Ammon's horn (tissue), 1 donor: ENCODE data around the gene SPATC1L.
"Not testable (repeated sequence)": the region's sequence is repeated elsewhere in the genome, so short reads cannot be mapped to it uniquely, and the experiment has no call there.

Experiments
- DNase-seq: peaks from one replicate; pipeline ENCODE4 v3.0.0-alpha.2; 2016; ENCODE audit warnings: low spot score

The SPATC1L gene

DNA sequence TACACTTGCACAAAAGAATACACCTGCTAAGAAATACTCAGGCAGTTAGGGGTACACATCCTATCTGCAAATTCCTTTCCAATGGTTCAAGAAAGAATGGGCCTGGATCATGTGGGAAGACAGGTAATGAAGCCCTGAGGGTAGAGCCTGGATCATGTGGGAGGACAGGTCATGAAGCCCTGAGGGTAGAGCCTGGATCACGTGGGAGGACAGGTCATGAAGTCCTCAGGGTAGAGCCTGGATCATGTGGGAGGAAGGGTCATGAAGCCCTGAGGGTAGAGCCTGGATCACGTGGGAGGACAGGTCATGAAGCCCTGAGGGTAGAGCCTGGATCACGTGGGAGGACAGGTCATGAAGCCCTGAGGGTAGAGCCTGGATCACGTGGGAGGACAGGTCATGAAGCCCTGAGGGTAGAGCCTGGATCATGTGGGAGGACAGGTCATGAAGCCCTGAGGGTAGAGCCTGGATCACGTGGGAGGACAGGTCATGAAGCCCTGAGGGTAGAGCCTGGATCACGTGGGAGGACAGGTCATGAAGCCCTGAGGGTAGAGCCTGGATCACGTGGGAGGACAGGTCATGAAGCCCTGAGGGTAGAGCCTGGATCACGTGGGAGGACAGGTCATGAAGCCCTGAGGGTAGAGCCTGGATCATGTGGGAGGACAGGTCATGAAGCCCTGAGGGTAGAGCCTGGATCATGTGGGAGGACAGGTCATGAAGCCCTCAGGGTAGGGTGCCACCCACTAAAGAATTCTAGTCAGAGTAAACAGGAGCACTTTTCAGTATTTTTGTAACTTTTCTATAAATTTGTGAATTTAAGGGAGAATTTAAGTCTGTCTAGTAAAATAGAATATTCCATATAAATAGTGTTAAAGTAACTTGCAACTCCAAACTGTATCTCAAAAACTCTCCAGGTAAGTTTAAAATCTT is 16.9 kb upstream of the SPATC1L start:
- DNase-seq = not testable (repeated sequence)

DNA sequence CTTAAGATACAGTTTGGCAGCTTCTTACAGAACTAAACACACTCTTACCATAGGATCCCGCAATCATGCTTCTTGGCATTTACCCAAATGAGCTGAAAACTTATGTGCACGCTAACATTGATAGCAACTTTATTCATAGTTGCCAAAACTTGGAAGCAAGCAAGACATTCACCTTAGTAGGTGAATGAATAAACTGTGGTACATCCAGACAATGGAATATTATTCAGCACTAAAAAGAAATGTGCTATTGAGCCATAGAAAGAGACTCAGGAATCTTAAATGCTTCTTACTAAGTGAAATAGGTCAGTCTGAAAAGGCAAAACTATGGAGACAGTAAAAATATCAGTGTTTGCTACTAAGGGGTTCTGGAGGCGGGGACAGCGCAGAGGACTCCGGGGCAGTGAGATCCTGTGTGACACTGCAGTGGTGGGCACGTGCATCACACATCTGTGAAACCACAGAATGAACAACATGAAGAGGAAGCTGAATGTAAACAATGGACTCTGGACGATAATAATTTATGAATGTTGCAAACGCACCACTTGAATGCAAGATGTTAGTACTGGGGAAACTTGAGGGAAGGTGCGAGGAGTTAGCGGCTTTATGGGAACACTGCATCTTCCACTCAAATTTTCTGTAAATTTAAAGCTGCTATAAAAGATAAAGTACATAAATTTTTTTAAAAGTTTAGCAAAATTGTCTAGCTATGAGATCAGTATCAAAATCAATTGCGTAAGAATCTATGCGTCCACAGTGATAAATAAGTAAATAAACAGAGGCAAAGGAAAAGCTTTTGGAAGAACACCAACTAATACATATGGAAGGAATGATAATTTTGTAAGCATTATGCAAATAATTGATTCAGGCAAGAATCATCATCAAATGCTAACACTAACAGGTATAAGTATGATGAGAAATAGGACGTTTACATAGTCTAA is 15.4 kb upstream of the SPATC1L start:
- no peak for DNase-seq

DNA sequence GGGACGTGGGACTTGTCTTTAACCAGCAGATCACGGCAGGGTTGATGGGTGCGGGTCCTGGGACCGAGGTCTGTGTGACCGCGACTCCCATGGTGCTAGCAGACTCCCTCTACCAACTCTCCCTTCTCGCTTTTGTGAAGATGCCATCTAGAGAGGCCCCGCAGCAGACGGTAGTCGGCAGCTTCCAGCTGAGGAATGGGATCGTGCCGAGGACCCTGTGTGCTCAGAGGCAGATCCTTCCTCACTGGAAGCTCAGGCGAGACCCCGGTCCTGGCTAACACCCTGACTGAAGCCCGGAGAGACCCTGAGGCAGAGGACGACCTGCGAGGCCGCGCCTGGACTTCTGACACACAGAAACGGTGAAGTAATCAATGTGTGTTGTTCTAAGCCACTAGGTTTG is 12.5 kb upstream of the SPATC1L start:
- DNase-seq = no peak

DNA sequence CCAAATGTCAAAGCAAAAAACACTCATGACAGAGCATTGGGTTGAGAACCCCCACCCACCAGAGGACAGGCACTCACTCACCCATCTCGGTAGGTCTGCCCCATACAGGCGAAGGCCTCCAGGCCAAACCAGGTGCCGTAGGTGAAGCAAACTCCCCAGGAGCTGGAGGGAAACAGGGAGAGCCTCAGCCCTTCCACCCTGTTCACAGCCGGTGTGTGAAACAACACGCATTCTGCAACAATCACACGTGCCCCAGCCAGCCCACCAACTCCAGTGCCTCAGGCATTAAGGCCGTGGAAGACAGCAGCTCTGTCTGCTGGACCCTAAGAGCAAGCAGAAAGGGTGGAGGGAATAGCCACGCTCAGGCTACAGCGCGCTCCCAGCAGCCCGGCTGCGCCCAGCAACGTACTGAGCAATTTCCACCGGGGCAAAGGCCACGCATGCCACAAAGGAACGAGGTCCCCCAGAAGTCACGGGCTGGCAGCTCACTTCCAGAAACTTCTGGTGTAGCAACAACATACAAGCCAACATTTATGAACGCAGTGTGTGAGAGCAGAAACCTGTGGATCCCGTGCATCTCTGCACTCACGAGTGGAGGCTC is 11.4 kb upstream of the SPATC1L start:
- DNase-seq = no peak

DNA sequence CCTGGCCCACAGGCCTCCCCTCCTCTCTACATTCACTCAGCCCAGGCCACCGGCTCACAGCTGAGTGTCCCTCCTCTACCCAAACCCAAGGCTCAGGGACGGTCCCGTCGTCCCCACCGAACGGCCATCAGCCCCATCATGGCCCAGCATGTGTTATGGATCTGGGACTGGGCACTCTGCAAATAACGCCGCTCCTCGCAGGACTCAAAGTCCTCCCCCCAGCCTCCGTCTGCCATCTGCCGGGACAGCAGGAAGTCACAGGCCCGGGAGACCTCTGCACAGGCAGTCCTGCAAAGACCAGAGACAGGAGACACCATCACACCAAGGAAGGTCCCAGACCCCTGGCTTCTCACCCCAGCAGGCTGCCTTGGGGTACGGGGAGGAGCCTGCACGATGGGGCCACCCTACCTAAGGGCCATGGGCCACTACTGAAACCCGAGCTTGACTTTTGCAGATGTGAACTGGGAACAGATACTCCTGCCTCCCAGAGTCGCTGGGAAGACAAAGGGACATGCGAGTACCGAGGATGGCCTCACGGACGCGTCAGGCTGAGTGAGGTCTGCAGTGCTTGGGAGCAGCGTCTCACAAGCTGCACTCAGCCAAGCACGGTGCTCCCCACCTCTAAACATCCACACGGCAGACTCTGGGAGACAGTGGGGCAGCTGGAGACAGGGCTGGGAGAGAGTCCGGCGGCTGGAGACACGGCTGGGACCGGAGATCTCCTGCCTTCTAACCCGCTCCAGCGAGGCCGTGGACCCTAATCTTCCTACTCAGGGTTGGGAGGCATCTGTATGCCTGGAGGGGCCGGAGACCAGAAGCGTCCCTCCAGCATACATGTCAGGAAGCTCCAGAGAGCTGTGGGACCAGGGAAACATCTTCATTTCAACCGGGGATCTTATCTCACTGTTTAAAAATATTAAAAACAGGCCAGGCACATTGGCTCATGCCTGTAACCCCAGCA is 10.4 kb upstream of the SPATC1L start:
- DNase-seq = no peak

DNA sequence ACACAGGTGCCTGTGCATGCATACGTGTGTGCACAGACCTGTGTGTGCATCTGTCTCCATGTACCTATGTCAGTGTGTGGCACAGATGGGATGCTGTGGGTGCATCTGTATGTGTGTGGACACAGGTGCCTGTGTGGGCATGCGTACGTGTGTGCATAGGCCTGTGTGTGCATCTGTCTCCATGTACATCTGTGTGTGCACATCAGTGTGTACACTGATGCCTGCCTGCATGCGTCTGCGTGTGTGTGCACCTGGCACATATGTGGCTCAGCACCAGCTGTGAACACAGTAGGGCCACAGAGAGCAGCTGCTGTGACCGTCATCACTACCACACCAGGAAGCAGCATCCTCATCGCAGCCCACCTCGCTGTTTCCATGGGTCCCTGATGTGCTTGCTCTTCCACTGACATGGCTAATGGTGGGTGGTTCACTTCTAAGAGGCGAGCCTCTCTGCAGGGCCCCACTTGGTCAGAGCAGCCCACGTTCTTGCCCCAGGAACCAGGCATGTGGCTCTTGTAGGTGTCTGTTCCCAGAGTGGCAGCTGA is 9.6 kb upstream of the SPATC1L start:
- no peak for DNase-seq

DNA sequence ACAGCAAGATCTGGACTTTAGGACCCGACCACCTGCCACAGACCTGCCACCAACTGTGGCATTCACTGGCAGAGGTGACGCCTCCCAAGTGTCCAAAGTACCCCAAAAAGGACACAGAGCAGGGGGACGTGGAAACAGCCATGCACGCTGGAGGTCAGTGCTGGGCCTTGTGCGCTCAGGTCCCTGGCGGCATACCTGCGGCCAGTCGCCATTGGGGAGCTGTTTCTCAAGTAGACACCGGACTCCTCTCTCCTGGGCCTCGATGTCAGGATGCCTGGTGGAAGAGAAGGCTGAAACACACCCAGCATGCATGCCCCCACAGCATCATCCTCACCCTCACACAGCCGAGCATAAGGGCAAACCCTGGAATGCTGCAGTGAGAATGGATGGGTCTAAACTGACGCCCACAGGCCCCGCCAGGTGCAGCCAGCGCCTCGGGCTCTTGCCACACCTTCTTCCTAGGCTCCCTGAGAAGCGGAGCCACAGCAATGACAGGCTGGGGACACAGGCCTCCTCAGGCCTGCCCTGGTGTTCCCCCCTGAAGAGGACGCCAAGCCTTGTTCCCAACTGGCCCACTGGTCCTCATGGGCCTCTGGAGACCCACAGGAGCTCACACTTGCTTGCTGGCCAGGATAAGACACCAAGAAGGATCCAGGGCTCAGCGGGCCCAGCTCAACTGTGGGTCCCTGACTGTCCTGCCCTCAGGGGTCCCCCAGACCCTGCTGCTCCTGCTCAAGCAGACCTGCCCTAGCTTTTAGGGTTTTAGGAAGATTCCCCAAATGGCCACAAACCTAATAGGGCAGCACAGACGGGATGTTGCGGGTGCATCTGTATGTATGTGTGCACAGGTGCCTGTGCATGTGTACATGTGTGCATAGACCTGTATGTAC is 7.7 kb upstream of the SPATC1L start:
- DNase-seq = no peak

DNA sequence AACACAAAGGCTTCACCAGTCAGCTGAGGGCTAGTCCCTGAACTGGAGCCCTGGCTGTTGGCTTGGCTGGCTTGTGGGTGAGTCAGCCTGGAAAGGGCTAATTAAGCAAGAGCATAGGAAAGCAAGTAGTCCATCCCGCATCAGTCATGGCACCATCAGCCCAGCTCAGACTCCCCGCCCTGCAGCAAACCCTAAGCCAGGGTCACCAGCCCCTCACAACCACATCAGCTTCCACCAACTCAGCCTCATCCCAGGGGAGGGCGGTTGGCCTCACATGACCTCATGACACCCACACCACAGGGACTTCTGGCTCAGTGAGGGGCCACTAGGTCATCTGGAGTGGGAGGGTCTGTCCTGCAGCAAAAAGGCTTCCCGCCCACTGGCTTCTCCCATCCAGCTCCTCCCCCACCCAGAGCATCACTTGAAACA is 7.0 kb upstream of the SPATC1L start:
- DNase-seq = no peak

DNA sequence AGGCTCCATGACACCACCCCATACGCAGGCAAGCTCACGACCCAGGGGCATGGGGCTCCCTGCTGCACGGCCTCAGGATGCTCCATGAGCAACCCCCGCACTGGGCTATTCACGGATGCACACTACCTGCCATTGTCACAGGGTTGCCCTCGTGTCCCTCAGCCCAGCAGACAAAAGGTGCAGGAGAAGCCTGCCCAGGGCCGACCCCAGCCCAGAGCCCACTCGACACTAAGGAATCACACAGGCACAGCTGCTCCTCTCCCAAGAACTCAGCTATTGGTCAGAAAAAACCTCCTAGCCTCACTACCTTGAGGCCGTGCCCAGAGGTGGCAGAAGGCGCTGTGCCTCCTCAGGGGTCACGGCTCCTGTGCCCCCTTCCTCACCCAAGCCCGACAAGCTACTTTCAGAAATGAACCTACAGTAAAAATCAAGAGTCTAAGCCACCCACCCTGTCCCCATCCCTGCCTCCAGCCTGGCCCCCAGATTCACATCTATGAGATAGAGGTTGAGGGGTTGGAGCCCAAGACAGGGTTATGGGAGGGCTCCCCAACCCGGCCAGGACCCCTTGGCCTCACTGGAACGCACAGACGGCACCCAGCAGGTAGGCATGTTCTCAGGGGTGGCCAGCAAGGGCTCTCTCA is 6.4 kb upstream of the SPATC1L start:
- no peak for DNase-seq

DNA sequence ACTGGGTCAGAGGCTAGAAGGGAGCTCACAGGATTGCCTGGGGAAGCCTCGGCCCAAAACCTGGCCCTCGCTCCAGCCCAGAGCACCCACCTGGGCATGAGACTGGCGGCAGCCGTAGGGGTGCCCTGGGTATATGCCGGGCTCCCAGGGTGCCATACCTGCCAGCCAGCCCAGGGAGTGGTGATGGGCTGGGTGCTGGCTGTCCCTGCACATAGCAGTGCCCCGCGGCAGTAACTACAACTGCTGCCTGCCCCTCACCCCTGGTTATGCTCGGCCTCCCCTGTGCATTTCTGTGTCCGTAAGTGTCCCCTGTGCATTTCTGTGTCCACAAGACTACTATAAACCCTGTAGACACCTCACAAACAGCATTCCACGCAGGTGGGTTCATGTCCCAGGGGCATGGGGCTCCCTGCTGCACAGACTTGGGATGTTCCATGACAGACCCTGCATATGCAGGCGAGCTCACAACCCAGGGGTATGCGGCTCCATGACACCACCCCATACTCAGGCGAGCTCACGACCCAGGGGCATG is 5.8 kb upstream of the SPATC1L start:
- no peak for DNase-seq

DNA sequence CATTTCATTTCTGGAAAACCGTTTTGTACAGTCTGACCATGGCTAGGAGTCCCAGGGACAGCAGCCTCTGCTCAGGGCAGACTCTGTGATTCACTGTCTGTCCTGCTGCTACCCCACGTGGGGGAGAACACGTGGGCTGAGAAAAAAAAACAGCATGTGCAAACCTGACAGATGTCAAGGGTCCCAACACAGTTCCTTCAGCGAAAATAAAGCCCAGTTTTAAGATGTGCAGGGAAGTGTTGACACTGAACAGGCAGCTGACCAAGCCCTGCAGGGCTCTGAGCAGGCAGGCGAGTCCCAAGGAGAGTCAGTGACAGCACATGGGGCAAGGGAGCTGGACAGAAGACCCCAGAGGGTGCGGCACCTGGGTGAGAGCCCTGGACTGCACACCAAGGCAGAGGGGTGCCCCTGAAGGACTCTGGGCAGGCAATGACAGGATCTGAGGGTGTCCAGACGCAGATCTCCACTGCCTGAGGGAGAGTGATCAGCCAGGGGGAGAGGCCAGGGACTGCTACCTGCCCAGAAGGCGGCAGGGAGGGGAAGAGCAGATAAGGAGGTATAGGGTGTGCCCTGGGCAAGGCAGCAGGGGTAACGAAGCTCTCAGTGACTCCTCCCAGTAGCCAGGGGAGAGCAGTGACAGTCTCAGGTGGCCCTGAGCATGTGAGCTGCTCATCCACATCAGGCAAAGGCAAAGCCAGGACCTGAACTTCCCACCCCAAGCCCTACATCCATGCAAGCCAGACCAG is 5.1 kb upstream of the SPATC1L start:
- peak; percentile 2 for DNase-seq

DNA sequence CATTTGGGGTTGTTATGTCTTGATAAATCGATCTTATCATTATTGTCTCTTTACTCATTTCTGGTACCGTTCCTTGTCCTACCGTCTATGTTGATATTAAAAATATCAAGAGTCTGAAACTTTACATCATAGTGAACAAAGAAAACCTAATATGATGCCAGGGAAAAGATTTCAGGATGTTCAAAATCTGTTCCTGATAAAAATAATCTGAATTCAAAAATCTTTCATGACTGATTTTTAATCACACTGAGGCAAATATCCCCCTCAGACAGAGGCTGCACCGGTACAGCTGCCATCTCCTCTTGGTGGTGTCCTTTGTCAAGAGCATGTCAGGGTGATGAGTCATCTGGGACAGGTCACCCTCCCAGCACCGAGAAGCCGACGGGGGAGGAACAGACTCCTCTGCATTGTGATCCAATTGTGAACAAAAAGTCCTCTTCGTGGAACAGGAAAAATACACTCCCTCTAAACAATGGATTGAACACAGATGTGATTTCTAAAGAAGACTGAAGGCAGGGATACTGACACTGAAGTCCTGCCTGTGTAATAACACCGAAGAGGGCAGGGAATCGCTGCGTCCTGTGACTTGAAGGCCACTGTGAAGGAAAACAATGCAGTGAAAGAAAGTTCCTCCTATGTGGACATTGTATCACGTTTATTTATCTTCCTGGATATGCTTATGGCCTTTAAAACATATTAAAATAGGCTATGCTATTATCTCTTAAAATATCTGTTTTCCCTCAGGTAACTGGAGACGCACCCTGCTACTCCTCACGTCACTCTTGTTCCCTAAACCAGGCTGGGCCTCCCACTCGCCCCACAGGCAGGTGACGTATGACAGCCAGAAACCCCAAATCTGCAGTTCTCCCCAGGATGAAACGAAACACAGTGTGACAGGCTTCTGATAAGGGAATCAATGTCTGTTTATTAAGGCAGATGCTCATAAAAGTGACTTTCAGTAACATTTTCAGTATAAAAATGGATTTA is 4.3 kb upstream of the SPATC1L start:
- peak; percentile 86 for DNase-seq

DNA sequence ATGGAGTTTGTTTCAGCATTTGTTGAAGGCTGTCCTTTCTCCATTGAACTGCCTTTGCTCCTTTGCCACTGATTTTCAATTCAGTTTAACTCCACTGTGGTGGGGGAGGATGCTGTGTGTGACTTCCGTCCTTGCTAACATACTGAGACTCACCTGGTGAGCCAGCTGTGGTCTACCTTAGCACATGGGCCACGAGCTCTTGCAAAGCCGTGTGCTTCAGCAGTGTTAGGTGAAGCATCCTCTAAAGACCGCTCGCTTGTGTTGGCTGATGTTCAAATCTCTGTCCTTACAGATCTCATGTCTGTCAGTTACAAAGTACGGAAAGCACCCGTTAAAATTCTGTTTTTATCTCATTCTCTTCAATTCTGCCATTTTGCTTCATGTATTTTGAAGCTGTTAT is 3.6 kb upstream of the SPATC1L start:
- DNase-seq = no peak

DNA sequence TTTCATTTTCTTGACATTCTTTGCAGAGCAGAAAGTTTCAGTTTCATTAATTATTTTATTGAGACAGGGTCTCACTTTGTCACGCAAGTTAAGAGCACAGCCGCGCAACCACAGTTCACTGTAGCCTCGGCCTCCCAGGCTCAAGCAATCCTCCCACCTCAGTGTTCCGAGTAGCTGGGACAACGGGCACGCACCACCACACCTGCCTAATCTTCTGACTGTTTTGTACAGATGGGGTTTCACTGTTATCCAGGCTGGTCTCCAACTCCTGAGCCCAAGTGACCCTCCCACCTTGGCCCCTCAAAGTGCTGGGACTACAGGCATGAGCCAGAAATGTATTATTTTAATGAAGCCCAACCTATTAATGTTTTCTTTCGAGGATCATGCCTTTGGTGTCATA is 3.0 kb upstream of the SPATC1L start:
- DNase-seq = no peak

DNA sequence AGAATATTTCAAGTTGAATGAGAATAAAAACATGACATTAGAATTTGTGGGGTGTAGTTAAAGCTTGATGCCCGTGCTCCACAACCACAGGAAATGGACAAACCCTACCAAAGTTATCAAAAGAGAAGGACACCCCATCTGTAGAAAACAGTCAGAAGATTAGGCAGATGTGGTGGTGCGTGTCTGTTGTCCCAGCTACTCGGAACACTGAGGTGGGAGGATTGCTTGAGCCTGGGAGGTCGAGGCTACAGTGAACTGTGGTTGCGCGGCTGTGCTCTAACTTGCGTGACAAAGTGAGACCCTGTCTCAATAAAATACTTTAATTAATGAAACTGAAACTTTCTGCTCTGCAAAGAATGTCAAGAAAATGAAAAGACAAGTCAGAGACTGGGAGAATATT is 1.5 kb upstream of the SPATC1L start:
- DNase-seq = no peak

DNA sequence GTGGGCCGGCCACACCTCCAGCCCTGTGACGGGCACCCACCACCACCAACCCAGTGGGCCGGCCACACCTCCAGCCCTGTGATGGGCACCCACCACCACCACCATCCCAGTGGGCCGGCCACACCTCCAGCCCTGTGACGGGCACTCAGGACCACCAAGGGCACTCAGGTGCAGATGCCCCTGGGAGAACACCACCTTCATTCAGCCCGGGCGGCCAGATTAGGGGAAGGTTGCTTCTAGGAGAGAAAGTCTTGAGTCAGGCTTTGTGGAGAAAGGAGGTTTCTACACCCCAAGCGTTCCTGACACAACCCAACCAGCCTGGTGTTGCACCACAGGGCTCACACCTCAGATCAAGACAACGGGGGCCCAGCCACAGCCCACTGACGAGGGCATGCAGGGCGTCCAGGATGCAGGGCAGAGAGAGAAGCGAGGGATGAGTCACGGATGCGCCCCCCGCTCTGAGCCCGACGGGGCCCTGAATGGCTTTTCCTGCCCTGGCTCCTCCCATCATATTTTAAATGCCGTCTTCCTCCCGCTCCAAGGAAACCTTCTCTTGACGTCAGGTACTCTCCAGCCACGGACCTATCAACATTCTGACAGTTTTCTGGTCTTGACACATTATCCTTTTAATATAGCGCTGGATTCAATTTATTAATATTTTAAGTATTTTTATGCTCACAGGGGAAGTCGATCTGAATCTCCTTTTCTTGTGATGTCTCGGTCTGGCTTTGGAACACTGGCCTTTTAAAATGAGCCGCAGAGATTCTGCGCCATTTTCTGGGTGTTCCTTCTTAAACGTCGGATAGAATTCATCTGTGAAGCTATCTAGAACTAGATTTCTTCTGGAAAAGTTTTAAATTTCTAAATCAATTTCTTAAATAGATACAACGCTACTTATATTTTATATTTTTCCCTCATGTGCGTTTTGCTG is 631 bp upstream of the SPATC1L start:
- DNase-seq = peak; percentile 93
